ENCODE measurements around the gene CREB3L1. TPM values are rescaled to one million over a fixed set of nuclear protein-coding genes. Genes with fewer than 3 reads are reported as not detected.

The CREB3L1 gene
- total RNA-seq, 1 experiment from 2014 or later, result 3.3 TPM

GRCh38 chr11:46238967-46239800 lies 38.3 kb upstream of the CREB3L1 start:
- no peak overlapping the region for H2BK20ac ChIP-seq (ENCODE audit: low read depth, low read length, poor library complexity, severe bottlenecking)
- H4K20me1 ChIP-seq (ENCODE audit: control insufficient read depth, insufficient read depth, insufficient read length), result no peaks in the 10 kb centered on the region
- no peak overlapping the region for H3K4ac ChIP-seq (ENCODE audit: low read depth, low read length)
- peaks cover 4% of the 10 kb centered on the region; the same call in 1 of the 2 replicates for H3K27me3 ChIP-seq (ENCODE audit: insufficient read depth, low read length)
- peak; percentile 99 for TF ChIP-seq CTCF (conservative IDR thresholded peaks at IDR 0.05)
- no peaks in the 10 kb centered on the region for H3K79me2 ChIP-seq (ENCODE audit: insufficient read depth, low read length)
- peaks cover 2% of the 10 kb centered on the region; the same call in 1 of the 2 replicates for H3K4me1 ChIP-seq (ENCODE audit: insufficient read depth, low read length)
- peaks cover 28% of the 10 kb centered on the region for H3K23me2 ChIP-seq (ENCODE audit: insufficient read length, low read depth, low read length, poor library complexity, severe bottlenecking)
- H2AFZ ChIP-seq (ENCODE audit: low read length), result peak overlapping the region; percentile 48
- no peak overlapping the region for H3K27ac ChIP-seq (ENCODE audit: insufficient read length, low read depth, low read length)
- no peak overlapping the region for H3K9ac ChIP-seq (ENCODE audit: extremely low read depth, insufficient read length, low read length)
- Mint-ChIP-seq H3K36me3 (ENCODE audit: insufficient read depth in 1 of 3, low read depth in 3 of 3) (no peaks in the 10 kb centered on the region), H3K9me3 (peaks cover 0 to 4% of the 10 kb centered on the region in 2 experiments; a peak in 3 of 5 replicates), H3K27ac (peak overlapping the region in 2 of 3 experiments; percentile 6 to 88; a peak in 3 of 7 replicates), H3K4me1 (peaks cover 38 to 51% of the 10 kb centered on the region in 2 experiments), H3K27me3 (ENCODE audit: low read depth) (peaks cover 39% of the 10 kb centered on the region), H3K4me3 (peak overlapping the region; percentile 55 to 79)
- H3K56ac ChIP-seq (ENCODE audit: insufficient read length, low read depth, low read length), result no peak overlapping the region
- H2BK120ac ChIP-seq (ENCODE audit: low read depth, low read length, poor library complexity, severe bottlenecking), result no peak overlapping the region
- H3K18ac ChIP-seq (ENCODE audit: insufficient read length, low read depth, low read length), result no peak overlapping the region
- H4K5ac ChIP-seq (ENCODE audit: insufficient read length, low read depth, low read length), result no peak overlapping the region
- no peak overlapping the region for H2BK15ac ChIP-seq (ENCODE audit: low read depth, low read length)
- no peak overlapping the region for H3K23ac ChIP-seq (ENCODE audit: insufficient read length, low read depth, low read length)
- H3K9me3 ChIP-seq (ENCODE audit: control insufficient read depth, low read depth, low read length), result no peaks in the 10 kb centered on the region
- no peak overlapping the region for H2BK5ac ChIP-seq (ENCODE audit: insufficient read length, low read length)
- DNase-seq, result peak; percentile 95
- no peaks in the 10 kb centered on the region for H3K79me1 ChIP-seq (ENCODE audit: insufficient read depth, low read depth, low read length, poor library complexity, severe bottlenecking)
- peak overlapping the region; percentile 57 for H3K4me2 ChIP-seq (ENCODE audit: insufficient read depth, insufficient read length, low read length)
- H4K91ac ChIP-seq (ENCODE audit: insufficient read length, low read depth, low read length), result no peak overlapping the region
- WGBS (ENCODE audit: extremely low coverage, insufficient read length, low lambda C conversion rate), result no CpG with 5 or more reads among the region's 46 CpGs
- no peak overlapping the region for H3K14ac ChIP-seq (ENCODE audit: insufficient read depth, low read length)
- no peak overlapping the region for H3T11ph ChIP-seq (ENCODE audit: low read length)
- H4K8ac ChIP-seq (replicated peaks; ENCODE audit: insufficient read length, low read depth, low read length), result no peak overlapping the region
- H2AK5ac ChIP-seq (ENCODE audit: insufficient read length, low read length), result no peak overlapping the region
- H2BK12ac ChIP-seq (ENCODE audit: insufficient read length, low read depth, low read length), result no peak overlapping the region
